Neural crest cell (in vitro differentiated cells): ENCODE results near the gene NFKB2. TPM values are rescaled to one million over a fixed set of nuclear protein-coding genes. Genes with fewer than 3 reads are reported as not detected.

ENCODE experiments used
- DNase-seq: peaks from one replicate; pipeline ENCODE4 v3.0.0; 2021; ENCODE audit warnings: low read depth, mixed read lengths, low spot score
- H3K27ac Mint-ChIP-seq: one replicate; pipeline ENCODE4 v1.8.0; 2021; ENCODE audit warnings: mild to moderate bottlenecking, mixed read lengths; ENCODE audit not compliant: unreplicated experiment
- H3K27me3 Mint-ChIP-seq: 2 replicates; pipeline ENCODE4 v1.8.0; 2021; ENCODE audit warnings: low read depth, mild to moderate bottlenecking, mixed read lengths
- H3K36me3 Mint-ChIP-seq: 2 replicates; pipeline ENCODE4 v1.8.0; 2021; ENCODE audit warnings: low read depth, mild to moderate bottlenecking, mixed read lengths
- H3K4me1 Mint-ChIP-seq: 2 replicates; pipeline ENCODE4 v1.8.0; 2021; ENCODE audit warnings: mixed read lengths
- H3K4me3 Mint-ChIP-seq: one replicate; pipeline ENCODE4 v1.8.0; 2021; ENCODE audit warnings: mild to moderate bottlenecking, mixed read lengths
- H3K9me3 Mint-ChIP-seq: 2 replicates; pipeline ENCODE4 v1.8.0; 2021; ENCODE audit warnings: mixed read lengths
- total RNA-seq: library from RNA; stranded (reverse); gene quantifications from 2 replicates; pipeline ENCODE4 v1.2.1, GENCODE V29; 2021
- TF ChIP-seq, protein P1 (sequence below): fragments of 200-600 bp; sonication (generic); conservative IDR thresholded peaks from 2 replicates; pipeline ENCODE4 v1.5.0; 2021; ENCODE audit warnings: antibody characterized with exemption, mild to moderate bottlenecking

The NFKB2 gene
- total RNA-seq, 1 donor from 2014 or later = 26.1 TPM

DNA sequence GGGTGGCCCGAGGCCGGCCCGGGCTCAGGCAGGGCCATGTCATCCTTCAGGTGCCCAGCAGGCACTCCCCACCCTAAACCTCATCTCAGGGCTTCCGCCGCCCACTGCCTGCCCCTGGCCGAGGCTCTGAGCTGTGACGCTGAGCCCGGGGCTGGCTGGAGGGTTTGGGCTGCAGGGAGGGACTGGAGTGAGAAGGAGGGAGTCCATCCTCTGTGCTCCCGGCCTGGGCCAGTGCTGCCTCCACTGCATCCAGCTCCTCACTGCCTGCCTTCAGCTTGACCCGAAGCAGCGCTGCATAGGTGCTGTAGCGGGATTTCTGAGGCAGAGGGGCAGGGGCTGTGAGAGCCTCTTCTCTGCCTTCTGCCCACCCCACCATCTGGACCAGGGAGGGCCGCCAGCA lies 7.6 kb downstream of the NFKB2 start:
- Mint-ChIP-seq H3K27me3 (peaks cover under 1% of the 10 kb centered on the region), H3K36me3 (no peaks in the 10 kb centered on the region), H3K4me1 (peaks cover 25% of the 10 kb centered on the region), H3K27ac (no peak overlapping the region), H3K9me3 (no peaks in the 10 kb centered on the region), H3K4me3 (peak overlapping the region; percentile 68)
- DNase-seq = no peak
- TF ChIP-seq, protein P1, sequence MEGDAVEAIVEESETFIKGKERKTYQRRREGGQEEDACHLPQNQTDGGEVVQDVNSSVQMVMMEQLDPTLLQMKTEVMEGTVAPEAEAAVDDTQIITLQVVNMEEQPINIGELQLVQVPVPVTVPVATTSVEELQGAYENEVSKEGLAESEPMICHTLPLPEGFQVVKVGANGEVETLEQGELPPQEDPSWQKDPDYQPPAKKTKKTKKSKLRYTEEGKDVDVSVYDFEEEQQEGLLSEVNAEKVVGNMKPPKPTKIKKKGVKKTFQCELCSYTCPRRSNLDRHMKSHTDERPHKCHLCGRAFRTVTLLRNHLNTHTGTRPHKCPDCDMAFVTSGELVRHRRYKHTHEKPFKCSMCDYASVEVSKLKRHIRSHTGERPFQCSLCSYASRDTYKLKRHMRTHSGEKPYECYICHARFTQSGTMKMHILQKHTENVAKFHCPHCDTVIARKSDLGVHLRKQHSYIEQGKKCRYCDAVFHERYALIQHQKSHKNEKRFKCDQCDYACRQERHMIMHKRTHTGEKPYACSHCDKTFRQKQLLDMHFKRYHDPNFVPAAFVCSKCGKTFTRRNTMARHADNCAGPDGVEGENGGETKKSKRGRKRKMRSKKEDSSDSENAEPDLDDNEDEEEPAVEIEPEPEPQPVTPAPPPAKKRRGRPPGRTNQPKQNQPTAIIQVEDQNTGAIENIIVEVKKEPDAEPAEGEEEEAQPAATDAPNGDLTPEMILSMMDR = no peak

DNA sequence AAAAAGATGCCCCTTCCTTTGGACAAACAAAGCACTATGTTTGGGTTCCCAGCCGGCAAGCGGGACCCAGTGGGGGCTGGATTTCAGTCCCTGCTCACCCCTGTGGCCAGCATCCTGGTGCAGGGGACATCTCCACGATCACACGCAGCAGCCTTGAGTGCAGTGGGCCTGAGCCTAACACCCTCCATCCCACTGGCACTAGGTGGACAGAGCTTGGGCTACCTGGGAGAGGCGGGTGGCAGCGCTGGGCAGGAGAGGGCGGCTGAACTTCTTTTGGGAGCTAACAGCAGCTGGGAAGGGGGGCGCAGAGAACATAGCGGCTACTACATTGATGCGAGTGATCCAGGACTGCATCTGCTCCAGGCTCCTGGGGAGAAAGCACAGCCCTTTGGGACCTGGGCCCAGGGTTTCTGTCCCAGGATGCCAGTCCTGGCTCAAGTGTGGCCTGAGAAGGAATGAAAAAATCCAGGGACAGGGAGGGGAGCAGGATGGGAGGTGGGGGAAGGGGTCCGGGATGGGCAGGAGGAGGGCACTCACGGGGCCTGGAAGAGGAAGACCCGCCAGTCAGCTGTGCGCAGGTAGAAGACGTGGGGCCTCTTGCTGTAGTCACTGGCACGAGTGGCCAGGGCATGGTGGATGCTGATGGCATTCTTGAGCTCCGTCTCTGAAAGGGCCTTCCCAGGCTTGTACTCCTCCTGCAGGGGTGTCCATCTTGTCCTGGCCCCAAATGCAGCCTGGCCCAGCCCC lies 9.0 kb downstream of the NFKB2 start:
- H3K9me3 Mint-ChIP-seq = no peaks in the 10 kb centered on the region
- TF ChIP-seq, protein P1 = no peak
- no peak overlapping the region for H3K27ac Mint-ChIP-seq
- no peaks in the 10 kb centered on the region for H3K36me3 Mint-ChIP-seq
- peak overlapping the region; percentile 41 for H3K4me3 Mint-ChIP-seq
- DNase-seq = no peak
- H3K27me3 Mint-ChIP-seq = peaks cover 6% of the 10 kb centered on the region
- H3K4me1 Mint-ChIP-seq = peaks cover 26% of the 10 kb centered on the region

DNA sequence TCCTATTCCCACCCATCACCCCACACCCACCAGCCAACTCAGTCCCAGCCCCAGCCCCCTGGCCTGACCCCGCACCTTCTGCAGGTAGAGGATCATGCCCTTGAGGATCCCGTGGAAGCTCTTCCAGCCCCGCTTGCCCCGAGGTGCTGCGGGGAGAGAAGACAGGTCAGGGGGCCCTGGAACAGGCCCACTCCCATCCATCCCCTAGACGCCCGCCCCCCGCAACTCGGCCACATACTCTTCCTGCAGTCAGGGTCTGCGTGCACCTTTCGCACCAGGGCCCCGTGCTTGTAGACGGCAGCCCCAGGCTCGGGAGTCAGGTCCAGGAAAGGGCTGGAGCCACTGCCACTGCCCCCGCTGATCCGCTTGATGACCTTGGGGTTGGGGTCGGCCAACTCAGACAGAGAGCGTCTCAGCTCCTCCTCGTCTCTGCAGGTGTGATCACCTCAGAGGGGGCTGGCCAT lies 9.6 kb downstream of the NFKB2 start:
- no peak overlapping the region for H3K27ac Mint-ChIP-seq
- no peaks in the 10 kb centered on the region for H3K9me3 Mint-ChIP-seq
- no peak overlapping the region for H3K4me3 Mint-ChIP-seq
- TF ChIP-seq, protein P1 = no peak
- H3K4me1 Mint-ChIP-seq = peaks cover 28% of the 10 kb centered on the region
- no peak for DNase-seq
- H3K36me3 Mint-ChIP-seq = no peaks in the 10 kb centered on the region
- H3K27me3 Mint-ChIP-seq = peaks cover 11% of the 10 kb centered on the region

DNA sequence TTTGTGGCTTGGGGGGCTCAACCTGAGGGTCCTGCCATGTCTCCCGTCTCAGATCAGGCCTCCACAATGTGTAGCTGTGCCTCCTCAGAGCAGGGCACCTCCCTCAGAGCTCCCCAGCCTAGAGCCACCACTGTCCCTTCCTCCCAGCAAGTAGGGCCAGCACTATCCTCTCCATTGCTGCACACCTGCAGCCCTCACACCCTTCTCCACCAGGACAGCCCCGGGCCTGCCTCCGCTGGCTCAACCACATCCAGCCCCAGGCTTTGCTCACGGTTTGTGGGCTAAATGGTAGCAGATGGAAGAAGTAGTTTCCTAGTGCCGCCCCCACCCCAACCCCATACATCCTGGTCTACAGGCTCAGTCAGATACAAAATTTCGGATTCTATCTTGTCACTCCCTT lies 10.1 kb downstream of the NFKB2 start:
- Mint-ChIP-seq H3K4me3 (peak overlapping the region; percentile 67), H3K27me3 (peaks cover 11% of the 10 kb centered on the region), H3K27ac (no peak overlapping the region), H3K4me1 (peaks cover 30% of the 10 kb centered on the region), H3K36me3 (no peaks in the 10 kb centered on the region), H3K9me3 (no peaks in the 10 kb centered on the region)
- TF ChIP-seq, protein P1 = no peak
- no peak for DNase-seq

DNA sequence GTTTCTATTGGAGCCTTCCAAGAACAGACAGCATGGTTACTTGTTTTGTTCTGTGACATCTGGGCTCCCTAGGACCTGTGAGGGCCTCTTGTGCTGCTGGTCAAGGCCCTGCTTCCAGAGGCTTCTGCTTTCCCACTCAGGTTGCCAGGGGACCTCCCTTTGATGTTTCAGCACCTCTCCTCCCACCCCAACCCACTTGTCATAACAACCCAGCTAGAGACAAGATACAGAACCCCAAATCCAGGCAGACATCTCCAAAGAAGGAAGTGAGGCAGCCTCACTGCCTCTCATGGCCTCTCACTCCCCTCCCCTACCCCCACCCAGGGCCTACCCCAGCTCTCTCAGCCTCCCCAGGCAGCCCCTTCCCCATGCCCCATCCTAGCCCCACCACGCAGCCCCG lies 11.3 kb downstream of the NFKB2 start:
- H3K27me3 Mint-ChIP-seq = peaks cover 18% of the 10 kb centered on the region

More for the DNA sequence above, 11.3 kb downstream of the NFKB2 start:
- DNase-seq = no peak
- H3K9me3 Mint-ChIP-seq = no peaks in the 10 kb centered on the region
- TF ChIP-seq, protein P1 = no peak
- H3K4me3 Mint-ChIP-seq = peak overlapping the region; percentile 79
- H3K36me3 Mint-ChIP-seq = no peaks in the 10 kb centered on the region
- no peak overlapping the region for H3K27ac Mint-ChIP-seq
- H3K4me1 Mint-ChIP-seq = peaks cover 40% of the 10 kb centered on the region
